A204.1 (cell line): Measurements from ENCODE around the gene PDZRN3.
"Not testable (repeated sequence)": the region's sequence is repeated elsewhere in the genome, so short reads cannot be mapped to it uniquely, and the experiment has no call there.

Experiments used
- FAIRE-seq: peaks from 2 replicates; lab custom pipeline; 2012; peaks lifted over from hg19 to GRCh38; lab: Jason Lieb, UNC

The PDZRN3 gene

GRCh38 chr3:73490453-73491286, 134.1 kb downstream of the PDZRN3 start:
- FAIRE-seq, result no peak

- FAIRE-seq, result no peak
Observed at GRCh38 chr3:73485877-73486330, 138.8 kb downstream of the PDZRN3 start.

GRCh38 chr3:73484656-73485248, 140.0 kb downstream of the PDZRN3 start:
- no peak for FAIRE-seq

DNA sequence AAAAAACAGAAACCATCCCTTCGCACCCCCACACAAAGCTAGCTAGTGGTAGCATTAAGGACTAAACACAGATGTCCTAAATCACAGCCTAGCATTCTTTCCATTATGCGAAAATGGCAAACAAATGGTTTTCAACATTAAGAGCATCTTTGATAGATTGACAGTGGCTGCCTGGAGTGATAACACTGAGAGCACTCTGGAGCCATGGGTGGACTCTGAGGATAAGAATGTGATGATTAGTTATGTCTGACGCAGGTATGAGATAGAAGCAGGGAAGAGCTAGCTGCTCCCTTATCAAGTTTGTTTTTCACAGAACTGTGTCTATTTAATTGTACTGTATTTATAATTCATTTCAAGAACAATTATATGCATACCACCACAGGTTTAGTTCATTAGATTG, 142.9 kb downstream of the PDZRN3 start:
- FAIRE-seq, result no peak

GRCh38 chr3:73480187-73480672, 144.5 kb downstream of the PDZRN3 start:
- no peak for FAIRE-seq

- FAIRE-seq, result no peak
Observed at GRCh38 chr3:73479325-73479724, 145.4 kb downstream of the PDZRN3 start.

DNA sequence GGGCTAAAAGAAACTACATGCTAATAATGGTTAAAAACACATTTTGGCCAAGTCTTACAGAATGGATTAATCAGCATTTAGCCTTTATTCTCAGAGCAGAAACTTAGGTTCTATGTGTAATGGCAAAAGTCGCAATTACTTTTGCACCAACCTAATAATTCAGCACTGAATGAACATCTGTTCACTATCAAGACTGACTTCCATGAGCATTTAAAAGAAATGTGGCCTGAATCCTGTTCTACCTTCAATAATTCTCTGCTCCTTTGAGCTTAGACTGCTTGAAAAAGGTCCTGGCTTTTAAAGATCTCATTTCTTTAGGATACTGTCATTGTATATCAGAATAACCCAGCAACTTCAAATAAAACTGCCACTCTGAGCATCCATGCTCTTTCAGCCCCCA, 145.9 kb downstream of the PDZRN3 start:
- no peak for FAIRE-seq

GRCh38 chr3:73475717-73476116, 149.0 kb downstream of the PDZRN3 start:
- no peak for FAIRE-seq

GRCh38 chr3:73475175-73475574, 149.6 kb downstream of the PDZRN3 start:
- no peak for FAIRE-seq

DNA sequence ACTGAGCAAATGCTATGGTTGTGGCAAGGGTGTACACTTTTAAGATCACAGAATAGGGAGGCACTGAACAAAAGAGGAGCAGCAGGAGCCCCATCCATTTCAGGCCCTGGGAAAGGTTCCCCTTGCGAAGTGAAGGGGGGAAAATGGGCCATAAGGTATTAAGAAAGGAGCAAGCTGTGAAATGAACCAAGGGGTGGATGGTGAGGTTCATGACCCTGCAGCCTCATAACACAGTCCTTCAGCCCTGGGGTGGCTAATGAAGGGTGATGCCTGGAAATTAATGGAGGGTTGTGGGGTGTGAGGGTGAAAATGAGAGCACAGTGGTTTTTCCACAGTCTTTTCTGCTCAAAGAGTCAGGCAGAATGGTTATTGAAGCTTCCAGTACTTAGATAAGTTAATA, 150.1 kb downstream of the PDZRN3 start:
- no peak for FAIRE-seq

- no peak for FAIRE-seq
Observed at GRCh38 chr3:73473898-73474416, 150.8 kb downstream of the PDZRN3 start.

DNA sequence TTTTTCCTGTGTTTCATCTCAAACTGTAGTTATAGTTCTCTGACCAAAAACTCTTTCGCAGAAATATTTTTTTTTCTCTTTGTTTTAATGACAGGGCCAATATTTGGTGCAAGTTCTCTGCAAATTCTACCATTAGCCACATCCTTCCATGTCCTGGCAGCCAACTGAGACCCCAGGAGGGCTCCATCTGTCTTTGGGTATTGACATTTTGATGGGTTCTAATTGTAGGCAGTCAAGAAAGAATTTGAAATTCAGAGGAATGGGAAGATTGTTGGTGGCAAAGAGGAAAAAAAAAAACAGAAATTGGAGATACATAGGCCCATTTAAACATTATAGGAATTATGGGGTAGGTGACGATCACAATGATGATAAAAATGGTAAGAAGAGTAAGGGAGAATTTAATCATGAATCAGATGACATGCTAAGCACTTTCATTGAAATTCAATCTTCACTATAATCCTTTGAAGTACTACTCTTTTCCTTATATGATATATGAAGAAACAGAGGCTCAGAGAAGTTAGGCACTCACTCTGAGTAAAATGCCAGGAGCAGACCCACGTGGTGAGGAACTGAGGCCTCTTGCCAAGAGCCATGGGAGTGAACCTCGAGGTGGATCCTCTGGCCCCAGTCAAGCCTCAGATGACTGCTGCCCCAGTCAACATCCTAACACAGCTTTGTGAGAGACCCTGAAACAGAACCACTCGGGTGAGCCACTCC, 151.4 kb downstream of the PDZRN3 start:
- no peak for FAIRE-seq

- no peak for FAIRE-seq
Observed at GRCh38 chr3:73471986-73472787, 152.6 kb downstream of the PDZRN3 start.

- no peak for FAIRE-seq
Observed at GRCh38 chr3:73470860-73471259, 153.9 kb downstream of the PDZRN3 start.

DNA sequence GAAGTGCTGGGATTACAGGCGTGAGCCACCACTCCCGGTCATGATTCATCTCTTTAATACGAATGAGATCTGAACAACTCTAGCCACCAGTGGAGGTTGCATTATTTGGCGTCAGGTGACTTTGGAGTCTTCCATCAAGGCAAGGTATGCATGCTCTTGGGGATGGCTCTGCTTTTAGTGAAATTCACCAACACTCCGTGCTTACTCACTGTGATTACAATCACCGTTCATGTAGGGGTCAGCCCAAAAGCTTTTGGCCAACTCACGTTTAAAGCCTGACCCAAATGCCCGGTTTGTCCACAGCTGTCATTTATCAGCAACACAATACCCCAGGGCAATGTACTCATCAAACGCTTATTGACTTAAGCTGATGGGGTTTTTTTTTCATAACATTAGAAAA, 155.4 kb downstream of the PDZRN3 start:
- FAIRE-seq, result no peak

- FAIRE-seq, result no peak
Observed at GRCh38 chr3:73467211-73467610, 157.5 kb downstream of the PDZRN3 start.

- no peak for FAIRE-seq
Observed at GRCh38 chr3:73465926-73466325, 158.8 kb downstream of the PDZRN3 start.

DNA sequence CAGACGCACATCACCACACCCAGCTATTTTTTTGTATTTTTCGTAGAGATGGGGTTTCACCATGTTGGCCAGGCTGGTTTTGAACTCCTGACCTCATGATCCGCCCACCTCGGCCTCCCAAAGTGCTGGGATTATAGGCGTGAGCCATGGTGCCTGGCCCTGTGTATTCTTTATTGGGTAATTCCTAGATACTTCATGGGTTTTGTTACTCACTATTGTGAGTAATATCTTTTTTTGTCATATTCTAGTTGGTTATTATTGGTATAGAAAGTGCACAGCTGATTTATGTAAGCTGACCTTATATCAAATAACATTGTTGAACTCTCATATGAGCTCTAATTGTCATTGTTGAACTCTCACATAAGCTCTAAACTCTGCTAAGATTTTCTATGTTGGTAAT, 160.6 kb downstream of the PDZRN3 start:
- not testable (repeated sequence) for FAIRE-seq

DNA sequence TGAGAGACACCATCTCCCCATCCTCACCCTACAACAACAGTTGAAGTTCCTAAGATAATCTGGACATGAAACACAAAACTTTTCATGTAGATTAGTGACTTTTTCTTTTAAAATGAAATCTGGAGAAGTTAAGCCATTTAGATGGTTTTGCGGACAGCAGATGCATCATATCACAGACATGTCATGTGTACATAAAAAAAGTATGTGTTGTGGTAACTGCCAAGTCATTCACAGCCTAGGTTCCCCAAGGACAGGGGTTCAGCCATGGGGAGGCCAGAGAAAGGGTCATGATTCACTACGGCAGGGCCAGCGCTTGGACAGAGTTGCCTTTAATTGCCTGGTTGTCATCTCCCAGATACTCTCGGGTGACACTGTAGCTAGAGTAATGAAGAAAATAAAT, 163.2 kb downstream of the PDZRN3 start:
- FAIRE-seq, result no peak

DNA sequence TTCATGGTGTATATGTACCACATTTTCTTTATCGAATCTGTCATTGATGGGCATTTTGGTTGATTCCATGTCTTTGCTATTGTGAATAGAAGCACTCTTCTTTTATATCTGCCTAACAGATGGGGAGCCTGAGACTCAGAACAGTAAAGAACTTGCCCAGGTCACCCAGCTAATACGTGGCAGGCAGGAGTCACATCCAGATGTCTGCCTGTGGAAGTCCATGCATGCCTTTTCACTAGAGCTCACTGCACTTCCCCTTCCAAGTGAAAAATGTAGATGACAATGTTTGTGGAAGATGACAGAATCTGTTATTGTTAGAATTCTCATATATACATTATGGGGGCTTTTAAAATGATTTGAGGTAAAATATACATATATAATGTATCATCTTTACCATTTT, 165.0 kb downstream of the PDZRN3 start:
- FAIRE-seq, result no peak

- no peak for FAIRE-seq
Observed at GRCh38 chr3:73453666-73454065, 171.1 kb downstream of the PDZRN3 start.

DNA sequence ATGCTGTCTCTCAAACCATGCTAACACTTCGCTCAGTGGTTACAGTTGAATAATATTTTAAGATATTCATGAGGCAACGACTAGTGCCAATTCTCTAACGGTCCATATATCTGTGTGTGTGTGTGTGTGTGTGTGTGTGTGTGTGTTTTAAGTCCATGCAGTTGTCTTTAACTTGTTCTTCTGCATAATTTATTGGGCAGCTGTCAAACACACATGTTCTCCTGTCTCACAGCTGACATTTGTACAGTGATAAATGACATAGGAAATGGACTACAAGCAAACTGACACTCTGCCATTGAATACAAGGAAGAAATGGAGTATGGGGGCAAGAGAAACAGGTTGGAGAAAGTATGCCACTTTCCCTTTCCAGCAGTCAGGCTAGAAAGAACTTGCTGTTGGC, 172.0 kb downstream of the PDZRN3 start:
- no peak for FAIRE-seq
